ENCODE measurements around the gene ARHGEF2.

Gene ARHGEF2

GRCh38 chr1:155947292-155947691 lies 31.1 kb downstream of the ARHGEF2 start:
- H3K36me3 ChIP-seq (ENCODE audit: control insufficient read depth, low read length) = peaks cover 61% of the 10 kb centered on the region
- no peaks in the 10 kb centered on the region for H3K9me3 ChIP-seq (ENCODE audit: control insufficient read depth, insufficient read depth, low read length)
- H3K4me3 ChIP-seq (ENCODE audit: low read length) = no peak overlapping the region
- H4K20me1 ChIP-seq (ENCODE audit: control insufficient read depth, insufficient read depth, low read depth, low read length) = no peaks in the 10 kb centered on the region
- TF ChIP-seq EZH2phosphoT487 (IDR thresholded peaks at IDR 0.05; ENCODE audit: borderline replicate concordance, low read length) = no peak
- TF ChIP-seq, protein P1, sequence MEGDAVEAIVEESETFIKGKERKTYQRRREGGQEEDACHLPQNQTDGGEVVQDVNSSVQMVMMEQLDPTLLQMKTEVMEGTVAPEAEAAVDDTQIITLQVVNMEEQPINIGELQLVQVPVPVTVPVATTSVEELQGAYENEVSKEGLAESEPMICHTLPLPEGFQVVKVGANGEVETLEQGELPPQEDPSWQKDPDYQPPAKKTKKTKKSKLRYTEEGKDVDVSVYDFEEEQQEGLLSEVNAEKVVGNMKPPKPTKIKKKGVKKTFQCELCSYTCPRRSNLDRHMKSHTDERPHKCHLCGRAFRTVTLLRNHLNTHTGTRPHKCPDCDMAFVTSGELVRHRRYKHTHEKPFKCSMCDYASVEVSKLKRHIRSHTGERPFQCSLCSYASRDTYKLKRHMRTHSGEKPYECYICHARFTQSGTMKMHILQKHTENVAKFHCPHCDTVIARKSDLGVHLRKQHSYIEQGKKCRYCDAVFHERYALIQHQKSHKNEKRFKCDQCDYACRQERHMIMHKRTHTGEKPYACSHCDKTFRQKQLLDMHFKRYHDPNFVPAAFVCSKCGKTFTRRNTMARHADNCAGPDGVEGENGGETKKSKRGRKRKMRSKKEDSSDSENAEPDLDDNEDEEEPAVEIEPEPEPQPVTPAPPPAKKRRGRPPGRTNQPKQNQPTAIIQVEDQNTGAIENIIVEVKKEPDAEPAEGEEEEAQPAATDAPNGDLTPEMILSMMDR (IDR thresholded peaks at IDR 0.05; ENCODE audit: low read depth, low read length, poor library complexity, severe bottlenecking) = no peak
- H3K9me2 ChIP-seq (replicated peaks; ENCODE audit: control insufficient read depth, low read length) = no peaks in the 10 kb centered on the region
- H3F3A ChIP-seq (ENCODE audit: control insufficient read depth, insufficient read depth) = no peaks in the 10 kb centered on the region
- no peaks in the 10 kb centered on the region for H3K79me2 ChIP-seq (ENCODE audit: control insufficient read depth, low read length)
- H3K27ac ChIP-seq (ENCODE audit: low read depth, low read length) = 0 out of 2 replicates have a peak overlapping the region, but pooled peaks have one; percentile 43
- H3K4me1 ChIP-seq (ENCODE audit: control insufficient read depth, low read length) = peaks cover 45% of the 10 kb centered on the region
- peak overlapping the region; percentile 53 for H3K4me2 ChIP-seq (ENCODE audit: low read length)
- no peaks in the 10 kb centered on the region for H3K27me3 ChIP-seq (ENCODE audit: control insufficient read depth, low read length)

- Histone ChIP-seq H4K20me1 (ENCODE audit: control insufficient read depth, insufficient read depth, low read depth, low read length) (no peaks in the 10 kb centered on the region), H3K9me3 (ENCODE audit: control insufficient read depth, insufficient read depth, low read length) (no peaks in the 10 kb centered on the region), H3K79me2 (ENCODE audit: control insufficient read depth, low read length) (no peaks in the 10 kb centered on the region), H3K9me2 (replicated peaks; ENCODE audit: control insufficient read depth, low read length) (no peaks in the 10 kb centered on the region), H3K4me3 (ENCODE audit: low read length) (peak overlapping the region; percentile 36), H3K36me3 (ENCODE audit: control insufficient read depth, low read length) (peaks cover 56% of the 10 kb centered on the region), H3K27me3 (ENCODE audit: control insufficient read depth, low read length) (no peaks in the 10 kb centered on the region), H3K27ac (ENCODE audit: low read depth, low read length) (peak overlapping the region; percentile 43), H3K4me1 (ENCODE audit: control insufficient read depth, low read length) (peaks cover 50% of the 10 kb centered on the region), H3K4me2 (ENCODE audit: low read length) (peak overlapping the region; percentile 53), H3F3A (ENCODE audit: control insufficient read depth, insufficient read depth) (no peaks in the 10 kb centered on the region)
- no peak for TF ChIP-seq EZH2phosphoT487 (IDR thresholded peaks at IDR 0.05; ENCODE audit: borderline replicate concordance, low read length)
- TF ChIP-seq, protein P1 (IDR thresholded peaks at IDR 0.05; ENCODE audit: low read depth, low read length, poor library complexity, severe bottlenecking) = no peak
Measured at GRCh38 chr1:155946633-155947219, 31.6 kb downstream of the ARHGEF2 start.

GRCh38 chr1:155944444-155944799 lies 33.9 kb downstream of the ARHGEF2 start:
- TF ChIP-seq, protein P1 (IDR thresholded peaks at IDR 0.05; ENCODE audit: low read depth, low read length, poor library complexity, severe bottlenecking) = no peak
- no peak for TF ChIP-seq EZH2phosphoT487 (IDR thresholded peaks at IDR 0.05; ENCODE audit: borderline replicate concordance, low read length)
- Histone ChIP-seq H3F3A (ENCODE audit: control insufficient read depth, insufficient read depth) (0 out of 2 replicates have a peak, but pooled peaks cover 3% of the 10 kb centered on the region), H3K4me1 (ENCODE audit: control insufficient read depth, low read length) (peaks cover 72% of the 10 kb centered on the region), H3K27ac (ENCODE audit: low read depth, low read length) (peak overlapping the region; percentile 32; the same call in 1 of the 2 replicates), H3K27me3 (ENCODE audit: control insufficient read depth, low read length) (no peaks in the 10 kb centered on the region), H3K9me3 (ENCODE audit: control insufficient read depth, insufficient read depth, low read length) (no peaks in the 10 kb centered on the region), H3K9me2 (replicated peaks; ENCODE audit: control insufficient read depth, low read length) (no peaks in the 10 kb centered on the region), H4K20me1 (ENCODE audit: control insufficient read depth, insufficient read depth, low read depth, low read length) (no peaks in the 10 kb centered on the region), H3K36me3 (ENCODE audit: control insufficient read depth, low read length) (peaks cover 36% of the 10 kb centered on the region), H3K79me2 (ENCODE audit: control insufficient read depth, low read length) (no peaks in the 10 kb centered on the region), H3K4me2 (ENCODE audit: low read length) (no peak overlapping the region), H3K4me3 (ENCODE audit: low read length) (no peak overlapping the region)
